Neural cell (in vitro differentiated cells): Measurements from ENCODE around the gene HSPA12A. TPM values are rescaled to one million over a fixed set of nuclear protein-coding genes. Genes with fewer than 3 reads are reported as not detected.

Experiments used
- H2AFZ ChIP-seq: fragments of 200-600, 300-800 bp; sonication (generic), shearing (Covaris generic); 2 replicates; pipeline ENCODE4 v1.6.0; 2014; ENCODE audit warnings: low read depth, mild to moderate bottlenecking, antibody characterized with exemption, low read length, moderate library complexity
- H3F3A ChIP-seq: fragments of 200-600 bp; shearing (Covaris generic); 2 replicates; pipeline ENCODE4 v1.6.1; 2016; ENCODE audit warnings: mild to moderate bottlenecking, moderate library complexity, mixed read lengths, antibody characterized with exemption, low read length; ENCODE audit not compliant: insufficient read depth, poor library complexity, severe bottlenecking
- H3K27ac ChIP-seq: fragments of 200-600, 300-800 bp; sonication (generic), shearing (Covaris generic); 2 replicates; pipeline ENCODE4 v1.5.1; 2014; ENCODE audit warnings: mild to moderate bottlenecking, low read length, moderate library complexity
- H3K27me3 ChIP-seq: fragments of 300-800, 200-600 bp; sonication (generic), shearing (Covaris generic); 2 replicates; pipeline ENCODE4 v1.6.0; 2014; ENCODE audit warnings: mild to moderate bottlenecking, low read depth, low read length, moderate library complexity; ENCODE audit not compliant: insufficient read depth
- H3K36me3 ChIP-seq: fragments of 300-800, 200-600 bp; sonication (generic), shearing (Covaris generic); 2 replicates; pipeline ENCODE4 v1.5.1; 2014; ENCODE audit warnings: mild to moderate bottlenecking, antibody characterized with exemption, low read length, moderate library complexity; ENCODE audit not compliant: insufficient read depth
- H3K4me2 ChIP-seq: fragments of 300-800, 200-600 bp; sonication (generic), shearing (Covaris generic); 2 replicates; pipeline ENCODE4 v1.6.0; 2014; ENCODE audit warnings: mild to moderate bottlenecking, low read length
- H3K4me3 ChIP-seq: fragments of 300-800, 200-600 bp; sonication (generic), shearing (Covaris generic); 2 replicates; pipeline ENCODE4 v1.5.1; 2014; ENCODE audit warnings: mild to moderate bottlenecking, low read length, moderate library complexity
- H3K79me2 ChIP-seq: fragments of 200-600 bp; shearing (Covaris generic); replicated peaks from 2 replicates; pipeline ENCODE4 v1.6.0; 2014; ENCODE audit warnings: mild to moderate bottlenecking, low read length, moderate library complexity; ENCODE audit not compliant: insufficient read depth
- H3K9ac ChIP-seq: fragments of 300-800, 200-600 bp; sonication (generic), shearing (Covaris generic); 2 replicates; pipeline ENCODE4 v1.6.1; 2016; ENCODE audit warnings: mild to moderate bottlenecking, low read length, mixed read lengths
- H3K9me2 ChIP-seq: fragments of 200-600 bp; shearing (Covaris generic); 2 replicates; pipeline ENCODE4 v1.6.1; 2016; ENCODE audit warnings: mild to moderate bottlenecking, low read length, mixed read lengths; ENCODE audit not compliant: insufficient read depth
- H3K9me3 ChIP-seq: fragments of 200-600, 300-800 bp; sonication (generic), shearing (Covaris generic); 2 replicates; pipeline ENCODE4 v1.6.1; 2016; ENCODE audit warnings: mild to moderate bottlenecking, mixed run types, low read length, moderate library complexity, mixed read lengths
- H4K20me1 ChIP-seq: fragments of 200-600 bp; shearing (Covaris generic); 2 replicates; pipeline ENCODE4 v1.6.1; 2016; ENCODE audit warnings: mild to moderate bottlenecking, mixed run types; ENCODE audit not compliant: insufficient read depth
- CTCF ChIP-seq: fragments of 450-650 bp; IDR thresholded peaks from 2 replicates; pipeline ENCODE4 v1.5.1; 2014; ENCODE audit warnings: antibody characterized with exemption, mild to moderate bottlenecking, moderate library complexity; ENCODE audit not compliant: poor library complexity, severe bottlenecking
- EP300 ChIP-seq: fragments of 450-650 bp; conservative IDR thresholded peaks from 2 replicates; pipeline ENCODE4 v1.6.1; 2014; ENCODE audit warnings: antibody characterized with exemption, mild to moderate bottlenecking, moderate library complexity; ENCODE audit not compliant: poor library complexity, severe bottlenecking
- EZH2 ChIP-seq: fragments of 200-600, 300-800 bp; shearing (Covaris generic), sonication (generic); IDR thresholded peaks from 2 replicates; pipeline ENCODE4 v1.6.1; 2014; ENCODE audit warnings: antibody characterized with exemption, low read length, borderline replicate concordance, mild to moderate bottlenecking; ENCODE audit not compliant: insufficient read depth, poor library complexity, severe bottlenecking
- MXI1 ChIP-seq: fragments of 450-650 bp; conservative IDR thresholded peaks from 2 replicates; pipeline ENCODE4 v1.6.1; 2014; ENCODE audit warnings: antibody characterized with exemption, mild to moderate bottlenecking; ENCODE audit not compliant: poor library complexity, severe bottlenecking
- POLR2AphosphoS5 ChIP-seq: IDR thresholded peaks from 2 replicates; pipeline ENCODE4 v1.6.1; 2012
- RAD21 ChIP-seq: fragments of 450-650 bp; conservative IDR thresholded peaks from 2 replicates; pipeline ENCODE4 v1.6.1; 2014; ENCODE audit warnings: antibody characterized with exemption, mild to moderate bottlenecking, moderate library complexity
- REST ChIP-seq: IDR thresholded peaks from 2 replicates; pipeline ENCODE4 v1.6.1; 2012; ENCODE audit warnings: borderline replicate concordance
- SMC3 ChIP-seq: fragments of 450-650 bp; conservative IDR thresholded peaks from 2 replicates; pipeline ENCODE4 v1.6.1; 2014; ENCODE audit warnings: antibody characterized with exemption, mild to moderate bottlenecking, moderate library complexity; ENCODE audit not compliant: poor library complexity
- TAF1 ChIP-seq: IDR thresholded peaks from 2 replicates; pipeline ENCODE4 v1.6.1; 2012; ENCODE audit warnings: low read depth
- polyA plus RNA-seq: library from polyadenylated mRNA; depleted of rRNA; stranded (reverse); fragments of >200 nt; gene quantifications from 2 replicates; pipeline ENCODE4 v1.2.3, GENCODE V29; 2014

The HSPA12A gene
- polyA plus RNA-seq, 1 donor from 2014 or later: 5.9 TPM

- Histone ChIP-seq H3K9me3 (no peaks in the 10 kb centered on the region), H4K20me1 (no peaks in the 10 kb centered on the region), H3K27ac (no peak overlapping the region), H3K9me2 (no peaks in the 10 kb centered on the region), H3K4me2 (no peak overlapping the region), H3K9ac (no peak overlapping the region), H3K79me2 (no peaks in the 10 kb centered on the region), H3K4me3 (no peak overlapping the region), H2AFZ (no peak overlapping the region), H3K27me3 (no peaks in the 10 kb centered on the region), H3F3A (no peaks in the 10 kb centered on the region), H3K36me3 (no peaks in the 10 kb centered on the region)
- TF ChIP-seq CTCF (no peak), RAD21 (no peak), REST (no peak), EZH2 (no peak), TAF1 (no peak), MXI1 (no peak), SMC3 (no peak), EP300 (no peak), POLR2AphosphoS5 (no peak)
Measured at GRCh38 chr10:116696919-116697318, 45.4 kb downstream of the HSPA12A start.

- Histone ChIP-seq H2AFZ (no peak overlapping the region), H3K4me3 (no peak overlapping the region), H3K27ac (no peak overlapping the region), H3K79me2 (no peaks in the 10 kb centered on the region), H3K36me3 (no peaks in the 10 kb centered on the region), H3K9me3 (no peaks in the 10 kb centered on the region), H3K27me3 (no peaks in the 10 kb centered on the region), H4K20me1 (no peaks in the 10 kb centered on the region), H3F3A (no peaks in the 10 kb centered on the region), H3K9ac (no peak overlapping the region), H3K9me2 (no peaks in the 10 kb centered on the region), H3K4me2 (no peak overlapping the region)
- no peak for TF ChIP-seq SMC3
- no peak for TF ChIP-seq REST
- TF ChIP-seq RAD21: no peak
- no peak for TF ChIP-seq POLR2AphosphoS5
- TF ChIP-seq MXI1: no peak
- TF ChIP-seq CTCF: no peak
- no peak for TF ChIP-seq TAF1
- TF ChIP-seq EP300: no peak
- no peak for TF ChIP-seq EZH2
Measured at GRCh38 chr10:116694927-116695268, 47.5 kb downstream of the HSPA12A start.
